H1 (cell line): Measurements from ENCODE around the gene TMEM203. TPM values are rescaled to one million over a fixed set of nuclear protein-coding genes. Genes with fewer than 3 reads are reported as not detected.
A peak's percentile ranks its signal among the peaks of the same experiment; 100 is the strongest.

ENCODE experiments used
- CTCF ChIA-PET: fragments of 300-600 bp; sonication (Branson Sonifier 250); formaldehyde crosslinking; loops from one replicate; lab custom pipeline; 2021; ENCODE audit not compliant: partially characterized antibody; lab: Charles Lee
- POLR2A ChIA-PET: fragments of 300-600 bp; sonication (Branson Sonifier 250); formaldehyde crosslinking; loops from one replicate; lab custom pipeline; 2021; ENCODE audit warnings: inconsistent platforms; ENCODE audit not compliant: partially characterized antibody; lab: Charles Lee
- DNase-seq, 2 experiments: peaks; one replicate each; pipeline versions ENCODE4 v3.0.0 to v3.0.0-alpha.2; 2010 to 2022; ENCODE audit warnings: low spot score in 2 of 2, low read depth in 1 of 2, mixed read lengths in 1 of 2
- FAIRE-seq: peaks from 2 replicates; lab custom pipeline; 2011; peaks lifted over from hg19 to GRCh38; lab: Jason Lieb, UNC
- H2AFZ ChIP-seq: 2 replicates; pipeline ENCODE4 v1.8.1; 2012; ENCODE audit warnings: low read length, inconsistent platforms
- H2AK5ac ChIP-seq: 2 replicates; pipeline ENCODE4 v1.6.1; 2013; ENCODE audit warnings: low read depth, low read length
- H2BK120ac ChIP-seq: replicated peaks from 2 replicates; pipeline ENCODE3; 2013; ENCODE audit warnings: low read depth, low read length, inconsistent platforms
- H2BK12ac ChIP-seq: 2 replicates; pipeline ENCODE4 v1.6.1; 2013; ENCODE audit warnings: low read depth, low read length
- H2BK15ac ChIP-seq: 2 replicates; pipeline ENCODE4 v1.6.1; 2013; ENCODE audit warnings: low read length
- H2BK20ac ChIP-seq: 2 replicates; pipeline ENCODE4 v1.6.1; 2013; ENCODE audit warnings: low read length
- H2BK5ac ChIP-seq: 2 replicates; pipeline ENCODE4 v1.6.1; 2013; ENCODE audit warnings: low read depth, low read length
- H3K14ac ChIP-seq: 2 replicates; pipeline ENCODE4 v1.6.1; 2013; ENCODE audit warnings: inconsistent platforms; ENCODE audit not compliant: insufficient read length
- H3K18ac ChIP-seq: 2 replicates; pipeline ENCODE4 v1.6.1; 2013; ENCODE audit warnings: low read length; ENCODE audit errors: extremely low read depth
- H3K23ac ChIP-seq: 2 replicates; pipeline ENCODE4 v1.6.1; 2013; ENCODE audit warnings: inconsistent platforms; ENCODE audit not compliant: insufficient read length
- H3K23me2 ChIP-seq: 2 replicates; pipeline ENCODE4 v1.6.1; 2013; ENCODE audit warnings: low read depth, low read length
- H3K27ac ChIP-seq: 2 replicates; pipeline ENCODE4 v1.6.1; 2011; ENCODE audit warnings: low read depth, low read length, inconsistent platforms
- H3K27me3 ChIP-seq, 4 experiments: replicated peaks in 1 of 4; 1 replicate in 1 of 4; 2 replicates in 3 of 4; pipeline versions ENCODE4 v1.6.1 to v1.8.1; 2011 to 2013; ENCODE audit warnings: low read length in 3 of 4, mild to moderate bottlenecking in 3 of 4, inconsistent platforms in 2 of 4, mixed read lengths in 2 of 4, moderate library complexity in 1 of 4; ENCODE audit not compliant: control insufficient read depth in 3 of 4, insufficient read depth in 3 of 4; ENCODE audit errors: extremely low read depth in 1 of 4
- H3K36me3 ChIP-seq, 4 experiments: 2 replicates each; pipeline versions ENCODE4 v1.6.1 to v1.8.1; 2011 to 2013; ENCODE audit warnings: mild to moderate bottlenecking in 4 of 4, low read length in 3 of 4, moderate library complexity in 2 of 4, control low read depth in 1 of 4, inconsistent platforms in 1 of 4; ENCODE audit not compliant: insufficient read depth in 4 of 4, control insufficient read depth in 2 of 4
- H3K4ac ChIP-seq: replicated peaks from 2 replicates; pipeline ENCODE3; 2013; ENCODE audit warnings: low read length, low read depth, mixed read lengths, inconsistent platforms; ENCODE audit not compliant: insufficient read length
- H3K4me1 ChIP-seq, 4 experiments: replicated peaks in 1 of 4; 1 replicate in 1 of 4; 2 replicates in 3 of 4; pipeline versions ENCODE4 v1.6.1 to v1.8.1; 2011 to 2013; ENCODE audit warnings: low read length in 3 of 4, inconsistent platforms in 2 of 4, mixed read lengths in 1 of 4; ENCODE audit not compliant: insufficient read depth in 4 of 4, control insufficient read depth in 3 of 4
- H3K4me2 ChIP-seq, 2 experiments: 2 replicates each; pipeline versions ENCODE4 v1.6.1 to v1.8.1; 2011 to 2013; ENCODE audit warnings: low read depth in 2 of 2, low read length in 2 of 2, control low read depth in 1 of 2, inconsistent platforms in 1 of 2, mild to moderate bottlenecking in 1 of 2; ENCODE audit not compliant: insufficient read depth in 1 of 2
- H3K4me3 ChIP-seq, 4 experiments: fragments of 200-600, 300-600 bp in 1 of 4; sonication (generic), shearing (Covaris generic), sonication (Bioruptor Twin) in 1 of 4; 2 replicates each; pipeline versions ENCODE4 v1.5.1 to v1.8.1; 2011 to 2016; ENCODE audit warnings: low read length in 4 of 4, low read depth in 3 of 4, control low read depth in 2 of 4, inconsistent platforms in 2 of 4, mild to moderate bottlenecking in 2 of 4, mixed read lengths in 1 of 4, moderate library complexity in 1 of 4; ENCODE audit not compliant: insufficient read depth in 2 of 4; ENCODE audit errors: extremely low read depth in 1 of 4
- H3K56ac ChIP-seq: replicated peaks from 2 replicates; pipeline ENCODE3; 2013; ENCODE audit warnings: low read depth, mild to moderate bottlenecking, mixed read lengths, low read length, inconsistent platforms; ENCODE audit not compliant: insufficient read length
- H3K79me1 ChIP-seq: 2 replicates; pipeline ENCODE4 v1.6.1; 2013; ENCODE audit warnings: low read depth, low read length, control low read depth
- H3K79me2 ChIP-seq, 2 experiments: 2 replicates each; pipeline versions ENCODE4 v1.6.1 to v1.8.1; 2012 to 2013; ENCODE audit warnings: low read length in 2 of 2, mild to moderate bottlenecking in 2 of 2, inconsistent platforms in 1 of 2; ENCODE audit not compliant: insufficient read depth in 2 of 2, control insufficient read depth in 1 of 2
- H3K9ac ChIP-seq, 4 experiments: replicated peaks in 1 of 4; 1 replicate in 1 of 4; 2 replicates in 3 of 4; pipeline versions ENCODE4 v1.6.1 to v1.8.1; 2011 to 2013; ENCODE audit warnings: low read depth in 3 of 4, low read length in 3 of 4, control low read depth in 2 of 4, mild to moderate bottlenecking in 2 of 4, moderate library complexity in 2 of 4, inconsistent platforms in 1 of 4; ENCODE audit errors: extremely low read depth in 1 of 4
- H3K9me3 ChIP-seq, 2 experiments: 2 replicates each; pipeline versions ENCODE4 v1.6.1 to v1.8.1; 2012 to 2013; ENCODE audit warnings: mild to moderate bottlenecking in 2 of 2, moderate library complexity in 2 of 2, control low read depth in 1 of 2, inconsistent platforms in 1 of 2, low read depth in 1 of 2, low read length in 1 of 2, mixed read lengths in 1 of 2; ENCODE audit not compliant: insufficient read depth in 2 of 2
- H4K20me1 ChIP-seq, 2 experiments: replicated peaks in 1 of 2; 2 replicates each; pipeline versions ENCODE3 to v1.8.1; 2011 to 2013; ENCODE audit warnings: inconsistent platforms in 2 of 2, low read length in 2 of 2, mild to moderate bottlenecking in 1 of 2; ENCODE audit not compliant: insufficient read depth in 2 of 2, control insufficient read depth in 1 of 2
- H4K5ac ChIP-seq: 2 replicates; pipeline ENCODE4 v1.6.1; 2013; ENCODE audit warnings: low read length, low read depth, mixed read lengths, inconsistent platforms; ENCODE audit not compliant: insufficient read length
- H4K8ac ChIP-seq: 2 replicates; pipeline ENCODE4 v1.8.0; 2013; ENCODE audit warnings: mild to moderate bottlenecking, moderate library complexity, low read length, inconsistent platforms; ENCODE audit not compliant: insufficient read depth; ENCODE audit errors: extremely low read depth
- H4K91ac ChIP-seq: replicated peaks from 2 replicates; pipeline ENCODE3; 2013; ENCODE audit warnings: low read length, mixed read lengths, inconsistent platforms; ENCODE audit not compliant: insufficient read length
- ASH2L ChIP-seq: fragments of 200-600, 300-600 bp; sonication (generic); IDR thresholded peaks from one replicate; pipeline ENCODE4 v1.7.1; 2017; ENCODE audit warnings: low read length
- BACH1 ChIP-seq: IDR thresholded peaks from 2 replicates; pipeline ENCODE4 v1.6.1; 2012; ENCODE audit warnings: low read length, improper control_type of control experiment
- CREB1 ChIP-seq: IDR thresholded peaks from 2 replicates; pipeline ENCODE4 v1.6.1; 2012; ENCODE audit warnings: inconsistent platforms
- CTBP2 ChIP-seq: IDR thresholded peaks from 2 replicates; pipeline ENCODE4 v1.7.0; 2011; ENCODE audit warnings: borderline replicate concordance, mild to moderate bottlenecking, moderate library complexity, mixed read lengths, low read length; ENCODE audit not compliant: insufficient read depth, insufficient read length
- E2F6 ChIP-seq: IDR thresholded peaks from 2 replicates; pipeline ENCODE4 v1.6.1; 2012; ENCODE audit warnings: inconsistent platforms
- FOSL1 ChIP-seq: IDR thresholded peaks from 2 replicates; pipeline ENCODE4 v1.6.1; 2011; ENCODE audit warnings: mild to moderate bottlenecking, low read depth, low read length, moderate library complexity; ENCODE audit not compliant: insufficient read depth
- POLR2AphosphoS5 ChIP-seq: IDR thresholded peaks from 2 replicates; pipeline ENCODE4 v1.6.1; 2011; ENCODE audit warnings: low read depth, low read length
- SP2 ChIP-seq: IDR thresholded peaks from 2 replicates; pipeline ENCODE4 v1.6.1; 2012; ENCODE audit warnings: mild to moderate bottlenecking, low read length, inconsistent platforms
- TAF1 ChIP-seq: IDR thresholded peaks from 2 replicates; pipeline ENCODE4 v1.6.1; 2011; ENCODE audit warnings: mild to moderate bottlenecking, low read depth, low read length
- TCF12 ChIP-seq: IDR thresholded peaks from 2 replicates; pipeline ENCODE4 v1.6.1; 2011; ENCODE audit warnings: low read depth, mild to moderate bottlenecking, low read length
- WGBS, 2 experiments: shearing (Covaris generic) in 1 of 2; methylation state at CpG; one replicate each; pipeline versions ENCODE4 v1.1.6 to v1.1.7; 2013 to 2015; ENCODE audit warnings: low lambda C conversion rate in 2 of 2, mixed read lengths in 2 of 2, inconsistent platforms in 1 of 2, low coverage in 1 of 2, missing lambda C conversion rate in 1 of 2; ENCODE audit not compliant: insufficient replicate concordance in 2 of 2, insufficient coverage in 1 of 2, insufficient read length in 1 of 2; ENCODE audit errors: extremely low coverage in 1 of 2, missing lambda C conversion rate in 1 of 2; 5-methylcytosine and 5-hydroxymethylcytosine counted together
- polyA plus RNA-seq, 7 experiments: library from polyadenylated mRNA; depleted of rRNA in 3 of 7; stranded (reverse) in 5 of 7; unstranded in 2 of 7; fragments of >200 nt in 5 of 7; fragments of 200-250 nt in 2 of 7; gene quantifications; 1 replicate in 5 of 7; 2 replicates in 1 of 7; 4 replicates in 1 of 7; pipeline versions ENCODE4 v1.2.1 to v1.2.3, GENCODE V29; 2011 to 2013; ENCODE audit warnings: missing spikeins in 2 of 7, mixed read lengths in 2 of 7
- total RNA-seq: library from RNA; stranded (reverse); fragmentation: NEBNext Ultra II Directional; extraction: Animal tissue kit (Norgen Biotek cat#: 25700); gene quantifications from 2 replicates; pipeline ENCODE4 v1.2.1, GENCODE V29; 2021
- TF ChIP-seq, protein P1 (sequence below), 3 experiments: IDR thresholded peaks; 1 replicate in 2 of 3; 2 replicates in 1 of 3; pipeline versions ENCODE4 v1.5.1 to v1.6.1; 2011; ENCODE audit warnings: low read length in 3 of 3, mild to moderate bottlenecking in 3 of 3, inconsistent platforms in 2 of 3, low read depth in 1 of 3, moderate library complexity in 1 of 3; ENCODE audit not compliant: insufficient read depth in 1 of 3; ENCODE audit errors: control extremely low read depth in 1 of 3

TMEM203 gene
- total and polyA plus RNA-seq, 2 of the 8 experiments (the other 6 are each of a cell fraction or from before 2014, with no cell fraction given), result 44.1 to 57.1 TPM

- H3K4me2 ChIP-seq, result no peak overlapping the region
- no peak for TF ChIP-seq FOSL1
- TF ChIP-seq, protein P1, sequence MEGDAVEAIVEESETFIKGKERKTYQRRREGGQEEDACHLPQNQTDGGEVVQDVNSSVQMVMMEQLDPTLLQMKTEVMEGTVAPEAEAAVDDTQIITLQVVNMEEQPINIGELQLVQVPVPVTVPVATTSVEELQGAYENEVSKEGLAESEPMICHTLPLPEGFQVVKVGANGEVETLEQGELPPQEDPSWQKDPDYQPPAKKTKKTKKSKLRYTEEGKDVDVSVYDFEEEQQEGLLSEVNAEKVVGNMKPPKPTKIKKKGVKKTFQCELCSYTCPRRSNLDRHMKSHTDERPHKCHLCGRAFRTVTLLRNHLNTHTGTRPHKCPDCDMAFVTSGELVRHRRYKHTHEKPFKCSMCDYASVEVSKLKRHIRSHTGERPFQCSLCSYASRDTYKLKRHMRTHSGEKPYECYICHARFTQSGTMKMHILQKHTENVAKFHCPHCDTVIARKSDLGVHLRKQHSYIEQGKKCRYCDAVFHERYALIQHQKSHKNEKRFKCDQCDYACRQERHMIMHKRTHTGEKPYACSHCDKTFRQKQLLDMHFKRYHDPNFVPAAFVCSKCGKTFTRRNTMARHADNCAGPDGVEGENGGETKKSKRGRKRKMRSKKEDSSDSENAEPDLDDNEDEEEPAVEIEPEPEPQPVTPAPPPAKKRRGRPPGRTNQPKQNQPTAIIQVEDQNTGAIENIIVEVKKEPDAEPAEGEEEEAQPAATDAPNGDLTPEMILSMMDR (IDR thresholded peaks at IDR 0.05; ENCODE audit: control extremely low read depth in 1 of 3, insufficient read depth in 1 of 3, low read depth in 1 of 3, low read length in 3 of 3), result no peak
- no peak for TF ChIP-seq CTBP2
- no peak for TF ChIP-seq SP2
- no peak for TF ChIP-seq POLR2AphosphoS5
- TF ChIP-seq CREB1, result no peak
- TF ChIP-seq TAF1, result no peak
- no peak for TF ChIP-seq E2F6
- no peak for TF ChIP-seq ASH2L
- no peak for TF ChIP-seq TCF12
- no peak for TF ChIP-seq BACH1
Measured at GRCh38 chr9:137194388-137194787, 11.1 kb downstream of the TMEM203 start.

More at GRCh38 chr9:137194388-137194787, 11.1 kb downstream of the TMEM203 start:
- 77% methylated on average over 10 of the region's 16 CpGs; no CpG with 5 or more reads in 1 of the 2 experiments for WGBS, 2 experiments
- no peak for DNase-seq
- Histone ChIP-seq H3K56ac (no peak overlapping the region), H2BK15ac (no peak overlapping the region), H3K27ac (peak overlapping the region; percentile 19; the same call in 1 of the 2 replicates), H3K9me3 (no peaks in the 10 kb centered on the region), H3K18ac (no peak overlapping the region), H2AFZ (no peak overlapping the region), H3K79me1 (peaks cover 24% of the 10 kb centered on the region), H3K9ac (no peak overlapping the region; a peak in 1 of 7 replicates), H2BK120ac (no peak overlapping the region), H4K20me1 (peaks cover 15 to 36% of the 10 kb centered on the region in 2 experiments), H3K14ac (no peak overlapping the region), H3K23me2 (no peaks in the 10 kb centered on the region; the same call in 1 of the 2 replicates), H2BK20ac (no peak overlapping the region), H3K4ac (no peak overlapping the region), H4K5ac (no peak overlapping the region), H3K36me3 (peaks cover 0 to 4% (median 1%) of the 10 kb centered on the region in 4 experiments; a peak in 2 of 8 replicates), H4K8ac (peak overlapping the region; percentile 36; the same call in 1 of the 2 replicates), H3K4me1 (peaks cover 0 to 27% (median 15%) of the 10 kb centered on the region in 4 experiments; a peak in 6 of 7 replicates), H3K4me3 (no peak overlapping the region), H3K27me3 (no peaks in the 10 kb centered on the region), H2AK5ac (no peak overlapping the region), H4K91ac (no peak overlapping the region), H3K79me2 (peaks cover 0 to 30% of the 10 kb centered on the region in 2 experiments; a peak in 1 of 4 replicates), H2BK5ac (peak overlapping the region; percentile 60; the same call in 1 of the 2 replicates), H3K23ac (no peak overlapping the region), H2BK12ac (no peak overlapping the region)
- FAIRE-seq, result no peak
- ChIA-PET CTCF (interaction anchor here (1.2 to 14.0 kb wide), 8 partner anchors 7 to 76 kb away, joined by 3 to 204 read pairs (median 7); partner anchors contain the start of genes CYSRT1, NDOR1, RNF208 and RNF224), POLR2A (interaction anchor here (0.9 to 11.0 kb wide), 8 partner anchors 12 to 65 kb away, joined by 3 to 107 read pairs (median 6); partner anchors contain the start of genes LRRC26, NDOR1, TMEM203 and TUBB4B)
